HT1080 (cell line): ENCODE measurements around the gene VPS26C. TPM values are rescaled to one million over a fixed set of nuclear protein-coding genes. Genes with fewer than 3 reads are reported as not detected.
"Not testable (repeated sequence)": the region's sequence is repeated elsewhere in the genome, so short reads cannot be mapped to it uniquely, and the experiment has no call there.

Experiments
- DNase-seq: peaks from one replicate; pipeline ENCODE4 v3.0.0-alpha.2; 2015; ENCODE audit warnings: low read depth
- total RNA-seq: library from RNA; depleted of rRNA; stranded (reverse); fragments of >200 nt; shearing (Covaris generic); gene quantifications from 2 replicates; pipeline ENCODE4 v1.2.3, GENCODE V29; 2014

Gene VPS26C
- total RNA-seq, 1 experiment from 2014 or later = 74.5 TPM

- no peak for DNase-seq
Observed at GRCh38 chr21:37231249-37231645, 35.9 kb downstream of the VPS26C start.

GRCh38 chr21:37230632-37231248 is 36.4 kb downstream of the VPS26C start:
- DNase-seq = no peak

GRCh38 chr21:37228003-37228400 is 39.1 kb downstream of the VPS26C start:
- DNase-seq = no peak

GRCh38 chr21:37227071-37228002 is 39.8 kb downstream of the VPS26C start:
- DNase-seq = no peak

- no peak for DNase-seq
Observed at GRCh38 chr21:37226041-37226920, 40.9 kb downstream of the VPS26C start.

GRCh38 chr21:37224861-37225839 is 42.0 kb downstream of the VPS26C start:
- no peak for DNase-seq

GRCh38 chr21:37223804-37224345 is 43.3 kb downstream of the VPS26C start:
- no peak for DNase-seq

GRCh38 chr21:37222248-37222647 is 44.9 kb downstream of the VPS26C start:
- DNase-seq = not testable (repeated sequence)

GRCh38 chr21:37220981-37221664 is 46.0 kb downstream of the VPS26C start:
- peak; percentile 90 for DNase-seq

GRCh38 chr21:37220433-37220980 is 46.6 kb downstream of the VPS26C start:
- DNase-seq = no peak

GRCh38 chr21:37219761-37220432 is 47.2 kb downstream of the VPS26C start:
- no peak for DNase-seq

- no peak for DNase-seq
Observed at GRCh38 chr21:37214952-37215351, 52.2 kb downstream of the VPS26C start.

- no peak for DNase-seq
Observed at GRCh38 chr21:37210799-37211198, 56.3 kb downstream of the VPS26C start.

- DNase-seq = no peak
Observed at GRCh38 chr21:37210130-37210529, 57.0 kb downstream of the VPS26C start.

GRCh38 chr21:37208741-37209225 is 58.4 kb downstream of the VPS26C start:
- no peak for DNase-seq

GRCh38 chr21:37208056-37208721 is 58.9 kb downstream of the VPS26C start:
- DNase-seq = no peak

- DNase-seq = peak; percentile 21
Observed at GRCh38 chr21:37207441-37208009, 59.6 kb downstream of the VPS26C start.

- DNase-seq = no peak
Observed at GRCh38 chr21:37206496-37206895, 60.6 kb downstream of the VPS26C start.
